Esophagus (tissue), 2 donors: ENCODE data around the gene PANK2. TPM values are rescaled to one million over a fixed set of nuclear protein-coding genes. Genes with fewer than 3 reads are reported as not detected.

Experiments used
- H3K27ac ChIP-seq, 2 donors: one replicate each; pipeline ENCODE4 v1.5.1; 2013; ENCODE audit warnings: low read depth in 2 of 2, mild to moderate bottlenecking in 2 of 2, inconsistent platforms in 1 of 2, low read length in 1 of 2, moderate library complexity in 1 of 2
- H3K27me3 ChIP-seq, 2 donors: one replicate each; pipeline ENCODE4 v1.6.1; 2013; ENCODE audit warnings: low read length in 2 of 2, control low read depth in 1 of 2, mild to moderate bottlenecking in 1 of 2; ENCODE audit not compliant: insufficient read depth in 2 of 2, control insufficient read depth in 1 of 2
- H3K36me3 ChIP-seq, 2 donors: one replicate each; pipeline ENCODE4 v1.6.1; 2013; ENCODE audit warnings: low read length in 1 of 2; ENCODE audit not compliant: control insufficient read depth in 2 of 2, insufficient read depth in 2 of 2
- H3K4me1 ChIP-seq, 2 donors: one replicate each; pipeline ENCODE4 v1.6.1; 2013; ENCODE audit warnings: low read length in 1 of 2; ENCODE audit not compliant: control insufficient read depth in 2 of 2, insufficient read depth in 2 of 2
- H3K4me3 ChIP-seq, 2 donors: one replicate each; pipeline ENCODE4 v1.5.1; 2013; ENCODE audit warnings: low read length in 2 of 2, mild to moderate bottlenecking in 2 of 2, low read depth in 1 of 2, moderate library complexity in 1 of 2
- H3K9me3 ChIP-seq, 2 donors: one replicate each; pipeline ENCODE4 v1.6.1; 2013; ENCODE audit warnings: mild to moderate bottlenecking in 2 of 2, low read depth in 1 of 2, low read length in 1 of 2, moderate library complexity in 1 of 2; ENCODE audit not compliant: control insufficient read depth in 2 of 2, insufficient read depth in 1 of 2
- WGBS, 2 donors: extraction: QIAGEN DNeasy Blood & Tissue Kit; methylation state at CpG; one replicate each; pipeline ENCODE4 v1.1.7; 2013; 5-methylcytosine and 5-hydroxymethylcytosine counted together
- polyA plus RNA-seq, 2 donors: library from polyadenylated mRNA; stranded (reverse); fragments of 200-250 nt; gene quantifications; one replicate each; pipeline ENCODE4 v1.2.3, GENCODE V29; 2013
- donor health status: healthy with polysubstance abuse.
- donor health status: Bipolar disorder and iron deficiency.

PANK2 gene
- polyA plus RNA-seq, 2 donors: 31.0 to 31.9 TPM

- Histone ChIP-seq H3K36me3 (no peaks in the 10 kb centered on the region), H3K27ac (no peak overlapping the region), H3K4me1 (no peaks in the 10 kb centered on the region), H3K27me3 (no peaks in the 10 kb centered on the region), H3K4me3 (no peak overlapping the region), H3K9me3 (no peaks in the 10 kb centered on the region)
- 87 to 96% methylated on average over 3 of the region's 3 CpGs for WGBS, 2 donors
Measured at GRCh38 chr20:3885715-3886114, 3.5 kb upstream of the PANK2 start.

GRCh38 chr20:3887876-3888620 lies 1.1 kb upstream of the PANK2 start:
- peak overlapping the region; percentile 94 for H3K27ac ChIP-seq
- WGBS, 2 donors: 13 to 17% methylated on average over 15 of the region's 15 CpGs

GRCh38 chr20:3889489-3890397 lies 556 bp downstream of the PANK2 start:
- WGBS, 2 donors: 0% methylated on average over 38 to 68 of the region's 68 CpGs
- H3K27ac ChIP-seq: peak overlapping the region; percentile 90 to 94
- no peaks in the 10 kb centered on the region for H3K27me3 ChIP-seq
- peaks cover 0 to under 1% of the 10 kb centered on the region in 2 donors for H3K36me3 ChIP-seq
- H3K4me1 ChIP-seq: peaks cover under 1 to 2% of the 10 kb centered on the region in 2 donors
- no peaks in the 10 kb centered on the region for H3K9me3 ChIP-seq
- peak overlapping the region; percentile 82 to 95 for H3K4me3 ChIP-seq

More at GRCh38 chr20:3887876-3888620, 1.1 kb upstream of the PANK2 start:
- no peaks in the 10 kb centered on the region for H3K27me3 ChIP-seq
- no peaks in the 10 kb centered on the region for H3K36me3 ChIP-seq
- H3K9me3 ChIP-seq: no peaks in the 10 kb centered on the region
- peak overlapping the region; percentile 82 to 95 for H3K4me3 ChIP-seq
- H3K4me1 ChIP-seq: peaks cover 0 to 2% of the 10 kb centered on the region in 2 donors

- Histone ChIP-seq H3K9me3 (no peaks in the 10 kb centered on the region), H3K36me3 (peaks cover 0 to 3% of the 10 kb centered on the region in 2 donors), H3K27me3 (no peaks in the 10 kb centered on the region), H3K4me1 (peaks cover 2 to 3% of the 10 kb centered on the region in 2 donors), H3K4me3 (peak overlapping the region; percentile 82 to 95), H3K27ac (peak overlapping the region; percentile 90 to 94)
- 1 to 3% methylated on average over 3 of the region's 3 CpGs for WGBS, 2 donors
Measured at GRCh38 chr20:3890398-3890751, 1.2 kb downstream of the PANK2 start.

- peak overlapping the region; percentile 4 to 82 for H3K4me3 ChIP-seq
- peak overlapping the region; percentile 80 to 94 for H3K27ac ChIP-seq
- H3K36me3 ChIP-seq: peaks cover 0 to 3% of the 10 kb centered on the region in 2 donors
- peaks cover 2 to 3% of the 10 kb centered on the region in 2 donors for H3K4me1 ChIP-seq
- 32 to 40% methylated on average over 16 of the region's 16 CpGs for WGBS, 2 donors
- H3K27me3 ChIP-seq: no peaks in the 10 kb centered on the region
- no peaks in the 10 kb centered on the region for H3K9me3 ChIP-seq
Measured at GRCh38 chr20:3890999-3891929, 2.1 kb downstream of the PANK2 start.

- H3K27ac ChIP-seq: peak overlapping the region in 1 of 2 donors; percentile 6
- H3K27me3 ChIP-seq: no peaks in the 10 kb centered on the region
- no peak overlapping the region for H3K4me3 ChIP-seq
- peaks cover 0 to 8% of the 10 kb centered on the region in 2 donors for H3K36me3 ChIP-seq
- no peaks in the 10 kb centered on the region for H3K9me3 ChIP-seq
- H3K4me1 ChIP-seq: peaks cover 7% of the 10 kb centered on the region in 2 donors
- 71 to 78% methylated on average over 5 of the region's 5 CpGs for WGBS, 2 donors
Measured at GRCh38 chr20:3894796-3895195, 5.6 kb downstream of the PANK2 start.

- H3K9me3 ChIP-seq: no peaks in the 10 kb centered on the region
- H3K27ac ChIP-seq: no peak overlapping the region
- 67 to 80% methylated on average over 4 of the region's 4 CpGs for WGBS, 2 donors
- peaks cover 0 to 8% of the 10 kb centered on the region in 2 donors for H3K36me3 ChIP-seq
- peaks cover 7 to 11% of the 10 kb centered on the region in 2 donors for H3K4me1 ChIP-seq
- H3K4me3 ChIP-seq: no peak overlapping the region
- H3K27me3 ChIP-seq: no peaks in the 10 kb centered on the region
Measured at GRCh38 chr20:3896302-3896701, 7.1 kb downstream of the PANK2 start.

- no peak overlapping the region for H3K4me3 ChIP-seq
- WGBS, 2 donors: 68 to 72% methylated on average over 10 of the region's 10 CpGs
- no peaks in the 10 kb centered on the region for H3K9me3 ChIP-seq
- H3K4me1 ChIP-seq: peaks cover 7 to 9% of the 10 kb centered on the region in 2 donors
- peaks cover 0 to 8% of the 10 kb centered on the region in 2 donors for H3K36me3 ChIP-seq
- H3K27ac ChIP-seq: no peak overlapping the region
- H3K27me3 ChIP-seq: no peaks in the 10 kb centered on the region
Measured at GRCh38 chr20:3896853-3897583, 7.8 kb downstream of the PANK2 start.
